ENCODE measurements around the gene ASPDH.

Gene ASPDH

DNA sequence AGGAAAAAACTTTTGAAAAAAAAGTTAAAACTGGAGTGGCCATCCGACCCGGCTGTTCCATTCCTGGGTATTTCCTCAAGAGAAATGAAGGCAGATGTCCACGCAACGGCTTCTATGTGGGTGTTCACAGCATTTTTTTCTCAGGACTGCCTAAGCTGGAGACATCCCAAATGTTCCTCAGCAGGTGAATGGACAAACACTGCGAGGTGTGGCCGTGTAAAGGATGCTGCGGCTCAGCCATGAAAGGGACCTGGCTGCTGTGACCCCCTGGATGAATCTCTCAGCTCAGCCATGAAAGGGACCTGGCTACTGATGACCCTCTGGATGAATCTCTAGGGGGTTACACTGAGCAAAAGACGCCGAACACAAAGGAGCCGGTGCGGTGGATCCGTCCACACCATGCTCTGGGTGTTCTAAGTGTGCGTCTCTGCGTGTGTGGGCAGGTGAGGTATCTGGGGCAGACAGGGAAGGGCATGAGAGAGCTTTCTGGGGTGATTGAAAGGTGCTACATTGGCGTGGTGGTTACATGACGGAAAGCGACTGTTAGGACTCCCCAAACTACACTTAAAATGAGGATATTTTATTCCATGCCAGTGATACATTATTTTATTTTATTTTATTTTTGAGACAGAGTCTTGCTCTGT lies 7.2 kb upstream of the ASPDH start:
- no peak overlapping the region for H3K27ac ChIP-seq
- TF ChIP-seq, protein P1, sequence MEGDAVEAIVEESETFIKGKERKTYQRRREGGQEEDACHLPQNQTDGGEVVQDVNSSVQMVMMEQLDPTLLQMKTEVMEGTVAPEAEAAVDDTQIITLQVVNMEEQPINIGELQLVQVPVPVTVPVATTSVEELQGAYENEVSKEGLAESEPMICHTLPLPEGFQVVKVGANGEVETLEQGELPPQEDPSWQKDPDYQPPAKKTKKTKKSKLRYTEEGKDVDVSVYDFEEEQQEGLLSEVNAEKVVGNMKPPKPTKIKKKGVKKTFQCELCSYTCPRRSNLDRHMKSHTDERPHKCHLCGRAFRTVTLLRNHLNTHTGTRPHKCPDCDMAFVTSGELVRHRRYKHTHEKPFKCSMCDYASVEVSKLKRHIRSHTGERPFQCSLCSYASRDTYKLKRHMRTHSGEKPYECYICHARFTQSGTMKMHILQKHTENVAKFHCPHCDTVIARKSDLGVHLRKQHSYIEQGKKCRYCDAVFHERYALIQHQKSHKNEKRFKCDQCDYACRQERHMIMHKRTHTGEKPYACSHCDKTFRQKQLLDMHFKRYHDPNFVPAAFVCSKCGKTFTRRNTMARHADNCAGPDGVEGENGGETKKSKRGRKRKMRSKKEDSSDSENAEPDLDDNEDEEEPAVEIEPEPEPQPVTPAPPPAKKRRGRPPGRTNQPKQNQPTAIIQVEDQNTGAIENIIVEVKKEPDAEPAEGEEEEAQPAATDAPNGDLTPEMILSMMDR (IDR thresholded peaks at IDR 0.05): no peak
- no peak for DNase-seq (ENCODE audit: low spot score)
- H3K4me3 ChIP-seq: no peak overlapping the region

DNA sequence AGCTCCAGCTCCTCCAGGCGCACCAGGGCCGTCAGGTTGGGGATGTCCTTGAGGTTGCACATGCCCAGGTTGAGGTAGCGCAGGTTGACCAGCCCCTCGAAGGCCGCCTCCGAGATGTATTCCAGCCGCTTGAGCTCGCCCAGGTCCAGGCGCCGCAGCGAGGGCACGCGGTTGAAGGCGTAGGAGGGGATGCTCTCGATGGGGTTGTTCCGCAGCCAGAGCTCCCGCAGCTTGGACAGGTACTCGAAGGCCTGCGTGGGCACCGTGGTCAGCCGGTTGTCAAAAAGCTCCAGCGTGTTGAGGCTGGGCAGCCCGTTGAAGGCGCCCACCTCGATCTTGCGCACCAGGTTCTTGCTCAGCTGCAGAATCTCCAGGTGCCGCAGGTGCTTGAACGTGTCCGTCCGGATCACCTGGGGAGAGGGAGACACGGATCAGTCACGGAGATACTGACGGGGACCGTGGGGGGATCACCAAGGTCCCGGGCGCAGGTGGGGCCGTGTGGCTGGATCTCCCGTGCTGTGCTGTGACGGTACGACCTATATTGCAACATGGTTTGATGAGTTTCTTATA lies 5.4 kb upstream of the ASPDH start:
- TF ChIP-seq, protein P1 (IDR thresholded peaks at IDR 0.05): no peak
- no peak for DNase-seq (ENCODE audit: low spot score)

DNA sequence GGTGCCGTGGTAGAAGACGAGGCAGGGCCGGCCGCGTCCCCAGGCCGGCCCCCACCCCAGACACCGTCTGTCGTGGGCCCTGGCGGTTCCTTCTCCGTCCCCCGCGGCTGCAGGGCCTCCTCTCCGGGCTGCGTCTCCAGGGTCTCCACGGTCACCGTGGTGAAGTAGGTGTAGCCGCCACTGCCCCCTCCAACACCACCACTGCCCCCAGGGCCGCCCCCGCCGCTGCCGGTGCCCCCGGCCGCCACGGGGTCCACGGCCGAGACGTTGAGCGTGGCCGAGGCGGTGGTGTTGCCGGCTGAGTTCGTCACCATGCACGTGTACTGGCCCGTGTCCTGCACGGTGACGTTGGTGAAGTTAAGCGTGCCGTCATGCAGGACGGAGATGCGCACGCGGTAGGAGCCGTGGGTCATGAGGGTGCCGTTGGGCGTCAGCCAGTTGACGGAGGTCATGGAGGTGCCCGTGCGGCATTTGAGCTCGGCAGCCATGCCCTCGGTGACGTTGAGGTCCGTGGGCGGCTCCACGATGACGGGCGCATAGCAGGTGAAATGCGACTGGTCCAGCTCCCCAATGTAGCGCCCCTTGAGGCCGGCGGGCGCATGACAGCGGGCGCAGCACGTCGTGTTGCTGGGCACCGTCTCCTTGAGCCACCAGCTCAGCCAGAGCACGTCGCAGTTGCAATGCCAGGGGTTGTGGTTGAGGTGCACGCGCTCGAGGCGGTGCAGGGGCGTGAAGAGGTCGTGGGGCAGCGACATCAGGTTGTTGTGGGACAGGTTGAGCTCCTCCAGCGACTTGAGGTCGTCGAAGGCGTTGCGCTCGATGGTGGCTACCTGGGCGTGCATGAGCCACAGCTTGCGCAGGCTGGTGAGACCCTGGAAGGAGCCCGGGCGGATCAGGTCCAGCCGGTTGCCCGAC lies 4.6 kb upstream of the ASPDH start:
- no peak overlapping the region for H3K4me3 ChIP-seq
- DNase-seq (ENCODE audit: low spot score): no peak
- no peak overlapping the region for H3K27ac ChIP-seq
- TF ChIP-seq, protein P1 (IDR thresholded peaks at IDR 0.05): no peak

More for the DNA sequence above, 5.4 kb upstream of the ASPDH start:
- Histone ChIP-seq H3K4me3 (no peak overlapping the region), H3K27ac (no peak overlapping the region)

DNA sequence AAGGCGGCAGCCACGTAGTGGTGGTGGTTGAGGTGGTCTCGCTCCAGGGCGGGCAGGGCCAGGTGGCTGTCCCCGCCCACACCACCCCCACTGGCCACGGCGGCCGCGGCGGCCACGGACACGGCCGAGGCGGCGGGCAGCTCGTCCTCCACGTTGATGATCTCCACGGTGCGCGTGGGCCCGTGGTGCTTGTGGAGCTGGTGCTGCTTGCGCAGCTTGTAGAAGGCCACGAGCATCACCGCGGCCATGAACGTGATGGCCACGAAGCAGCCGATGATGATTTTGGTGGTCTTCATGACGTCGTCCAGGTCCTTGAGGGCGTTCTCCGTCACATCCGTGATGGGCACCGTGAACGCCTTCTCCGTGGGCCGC lies 4.0 kb upstream of the ASPDH start:
- TF ChIP-seq, protein P1 (IDR thresholded peaks at IDR 0.05): no peak
- DNase-seq (ENCODE audit: low spot score): no peak
- Histone ChIP-seq H3K4me3 (no peak overlapping the region), H3K27ac (no peak overlapping the region)

DNA sequence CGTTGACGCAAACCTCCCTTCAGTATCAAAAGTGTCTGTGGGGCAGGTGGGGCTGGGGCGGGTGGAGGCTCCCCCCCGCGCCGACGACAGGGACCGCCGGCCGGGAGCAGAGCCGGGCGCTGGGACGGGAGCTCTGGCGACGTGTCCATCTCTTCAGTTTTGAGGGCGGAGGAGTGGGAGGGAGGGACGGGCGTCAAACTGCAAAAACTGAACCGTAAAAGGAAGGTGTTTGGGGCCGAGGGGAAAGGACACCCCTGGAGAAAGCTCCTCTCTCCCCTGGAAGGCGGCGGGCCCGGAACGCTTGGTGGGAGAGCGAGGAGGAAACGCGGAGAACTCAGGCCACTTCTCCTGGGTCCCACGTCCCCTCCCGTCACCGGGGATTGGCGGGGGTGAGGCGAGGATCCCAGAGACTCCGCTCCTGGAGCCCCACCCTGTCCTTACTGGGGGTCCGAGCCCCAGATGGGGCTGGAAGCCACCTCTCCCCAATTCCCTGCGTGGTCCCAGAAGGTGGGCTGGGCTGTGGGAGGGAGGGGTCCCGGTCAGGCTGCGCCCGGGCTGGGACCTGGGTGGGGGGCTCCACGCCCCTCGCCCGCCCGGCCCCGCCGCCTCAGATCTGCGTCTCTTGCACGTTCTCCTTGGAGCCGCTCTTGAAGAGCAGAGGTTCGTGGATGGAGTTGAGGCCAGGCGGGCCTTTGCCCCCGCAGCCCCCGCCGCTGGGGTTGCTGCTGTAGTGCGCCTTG lies 3.4 kb upstream of the ASPDH start:
- H3K4me3 ChIP-seq: no peak overlapping the region
- no peak for DNase-seq (ENCODE audit: low spot score)
- no peak overlapping the region for H3K27ac ChIP-seq
- TF ChIP-seq, protein P1 (IDR thresholded peaks at IDR 0.05): no peak

DNA sequence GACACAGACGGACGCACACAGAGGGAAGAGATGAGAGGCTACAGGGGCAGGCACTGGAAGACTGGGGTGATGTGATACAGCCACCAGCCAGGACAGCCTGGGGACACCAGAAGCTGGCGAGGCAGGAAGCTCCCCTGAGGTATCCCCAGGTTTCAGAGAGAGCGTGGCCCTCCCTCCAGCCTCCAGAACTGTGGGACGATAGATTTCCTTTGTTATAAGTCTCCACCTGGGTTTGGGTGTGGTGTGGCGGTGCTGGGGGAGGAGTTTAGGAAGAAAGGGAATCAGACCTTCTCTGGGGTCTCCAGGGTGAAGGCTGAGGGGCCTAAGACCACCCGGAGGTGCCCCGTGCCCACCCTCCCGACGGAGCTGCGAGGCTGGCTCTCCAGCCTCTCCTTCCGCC lies 2.7 kb upstream of the ASPDH start:
- TF ChIP-seq, protein P1 (IDR thresholded peaks at IDR 0.05): no peak
- Histone ChIP-seq H3K4me3 (no peak overlapping the region), H3K27ac (no peak overlapping the region)
- no peak for DNase-seq (ENCODE audit: low spot score)
